Prostate gland (tissue), 2 donors: ENCODE measurements around the gene B9D1. TPM values are rescaled to one million over a fixed set of nuclear protein-coding genes. Genes with fewer than 3 reads are reported as not detected.

Experiments used
- DNase-seq: peaks from one replicate; pipeline ENCODE4 v3.0.0-alpha.2; 2019; ENCODE audit warnings: low spot score
- H3K27ac ChIP-seq, 2 donors: fragments of 200-600 bp; sonication (generic); 2 replicates each; pipeline ENCODE4 v1.5.1; 2017 to 2019
- H3K27me3 ChIP-seq: fragments of 200-600 bp; sonication (generic); replicated peaks from 2 replicates; pipeline ENCODE4 v1.5.1; 2019; ENCODE audit not compliant: insufficient read depth
- H3K36me3 ChIP-seq, 2 donors: fragments of 200-600 bp; sonication (generic); 1 replicate in 1 of 2; 2 replicates in 1 of 2; pipeline versions ENCODE4 v1.5.1 to v1.8.1; 2017 to 2019
- H3K4me1 ChIP-seq: fragments of 200-600 bp; sonication (generic); replicated peaks from 2 replicates; pipeline ENCODE4 v1.5.1; 2019
- H3K4me3 ChIP-seq, 2 donors: fragments of 200-600 bp; sonication (generic); 2 replicates each; pipeline ENCODE4 v1.5.1; 2017 to 2019
- H3K9me3 ChIP-seq: fragments of 200-600 bp; sonication (generic); 2 replicates; pipeline ENCODE4 v1.5.1; 2017
- POLR2A ChIP-seq: fragments of 450-650 bp; IDR thresholded peaks from one replicate; pipeline ENCODE4 v1.6.1; 2016; ENCODE audit warnings: antibody characterized with exemption, mild to moderate bottlenecking
- POLR2AphosphoS5 ChIP-seq: sonication (generic); formaldehyde crosslinking; IDR thresholded peaks from one replicate; pipeline ENCODE4 v1.6.1; 2017; ENCODE audit warnings: antibody characterized with exemption
- WGBS: methylation state at CpG from one replicate; pipeline ENCODE4 v1.1.5; 2018; 5-methylcytosine and 5-hydroxymethylcytosine counted together
- intact Hi-C: fragments of 100-400 bp; cut with DNase I; formaldehyde crosslinking; loops from one replicate; pipeline ENCODE4 v1.14.2; 2022
- total RNA-seq, 2 donors: library from RNA; depleted of rRNA; stranded (reverse); fragments of >200 nt; gene quantifications; one replicate each; pipeline ENCODE4 v1.1.0, GENCODE V29; 2016
- TF ChIP-seq, protein P1 (sequence below), 4 experiments: fragments of 200-600 bp in 2 of 4; fragments of 450-650 bp in 2 of 4; sonication (generic) in 2 of 4; IDR thresholded peaks; 1 replicate in 3 of 4; 2 replicates in 1 of 4; pipeline ENCODE4 v1.5.1; 2016 to 2019; ENCODE audit warnings: antibody characterized with exemption in 4 of 4, mild to moderate bottlenecking in 2 of 4, moderate library complexity in 2 of 4

Gene B9D1
- total RNA-seq, 2 donors from 2014 or later = 15.7 to 28.8 TPM

GRCh38 chr17:19332371-19333131 is 30.0 kb downstream of the B9D1 start:
- no peaks in the 10 kb centered on the region for H3K4me1 ChIP-seq
- no peak for TF ChIP-seq POLR2AphosphoS5
- H3K36me3 ChIP-seq = no peaks in the 10 kb centered on the region
- DNase-seq = no peak
- no peak overlapping the region for H3K4me3 ChIP-seq
- WGBS = 67% methylated on average over 6 of the region's 6 CpGs
- H3K9me3 ChIP-seq = no peaks in the 10 kb centered on the region
- no peaks in the 10 kb centered on the region for H3K27me3 ChIP-seq
- no peak overlapping the region for H3K27ac ChIP-seq
- intact Hi-C loops = no loop called here

DNA sequence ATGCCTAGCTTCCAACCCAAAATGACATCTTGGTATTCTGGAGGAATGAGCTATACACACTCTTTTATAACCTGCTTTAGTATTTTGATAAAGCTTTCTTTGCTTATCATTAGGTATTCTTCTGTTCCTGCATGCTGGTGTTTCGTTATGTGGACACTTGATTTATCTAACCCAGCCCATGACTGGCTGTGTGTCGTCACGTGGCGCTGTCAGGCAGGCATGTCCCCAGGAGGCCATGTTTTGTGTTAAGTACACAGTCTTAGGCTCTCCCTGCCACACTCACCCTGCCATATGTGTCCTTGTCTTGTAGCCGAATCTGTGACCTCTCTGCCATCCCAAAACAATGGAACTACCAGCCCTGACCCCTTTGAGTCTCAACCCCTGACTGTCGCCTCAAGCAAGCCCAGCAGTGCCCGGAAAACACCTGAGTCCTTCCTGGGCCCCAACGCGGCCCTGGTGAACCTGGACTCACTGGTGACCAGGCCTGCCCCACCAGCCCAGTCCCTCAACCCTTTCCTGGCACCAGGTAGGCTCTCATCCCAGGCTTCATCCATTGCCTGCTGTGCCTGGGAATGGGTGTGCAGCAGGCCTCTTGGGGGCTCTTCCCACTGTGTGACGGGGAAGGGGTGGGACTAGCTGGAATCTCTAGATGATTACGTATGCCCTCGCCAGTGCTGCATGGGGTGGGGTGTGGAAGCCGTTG is 30.8 kb downstream of the B9D1 start:
- DNase-seq = no peak
- Histone ChIP-seq H3K4me3 (no peak overlapping the region), H3K27me3 (no peaks in the 10 kb centered on the region), H3K27ac (no peak overlapping the region), H3K9me3 (no peaks in the 10 kb centered on the region), H3K36me3 (no peaks in the 10 kb centered on the region), H3K4me1 (no peaks in the 10 kb centered on the region)
- WGBS = 90% methylated on average over 13 of the region's 13 CpGs
- intact Hi-C loops = no loop called here
- TF ChIP-seq POLR2A (no peak), POLR2AphosphoS5 (no peak)
- TF ChIP-seq, protein P1, sequence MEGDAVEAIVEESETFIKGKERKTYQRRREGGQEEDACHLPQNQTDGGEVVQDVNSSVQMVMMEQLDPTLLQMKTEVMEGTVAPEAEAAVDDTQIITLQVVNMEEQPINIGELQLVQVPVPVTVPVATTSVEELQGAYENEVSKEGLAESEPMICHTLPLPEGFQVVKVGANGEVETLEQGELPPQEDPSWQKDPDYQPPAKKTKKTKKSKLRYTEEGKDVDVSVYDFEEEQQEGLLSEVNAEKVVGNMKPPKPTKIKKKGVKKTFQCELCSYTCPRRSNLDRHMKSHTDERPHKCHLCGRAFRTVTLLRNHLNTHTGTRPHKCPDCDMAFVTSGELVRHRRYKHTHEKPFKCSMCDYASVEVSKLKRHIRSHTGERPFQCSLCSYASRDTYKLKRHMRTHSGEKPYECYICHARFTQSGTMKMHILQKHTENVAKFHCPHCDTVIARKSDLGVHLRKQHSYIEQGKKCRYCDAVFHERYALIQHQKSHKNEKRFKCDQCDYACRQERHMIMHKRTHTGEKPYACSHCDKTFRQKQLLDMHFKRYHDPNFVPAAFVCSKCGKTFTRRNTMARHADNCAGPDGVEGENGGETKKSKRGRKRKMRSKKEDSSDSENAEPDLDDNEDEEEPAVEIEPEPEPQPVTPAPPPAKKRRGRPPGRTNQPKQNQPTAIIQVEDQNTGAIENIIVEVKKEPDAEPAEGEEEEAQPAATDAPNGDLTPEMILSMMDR (IDR thresholded peaks at IDR 0.05) = no peak

- TF ChIP-seq, protein P1 (IDR thresholded peaks at IDR 0.05) = no peak
- TF ChIP-seq POLR2A (no peak), POLR2AphosphoS5 (no peak)
- Histone ChIP-seq H3K4me1 (no peaks in the 10 kb centered on the region), H3K27me3 (no peaks in the 10 kb centered on the region), H3K27ac (no peak overlapping the region), H3K36me3 (no peaks in the 10 kb centered on the region), H3K4me3 (no peak overlapping the region), H3K9me3 (no peaks in the 10 kb centered on the region)
- WGBS = 59% methylated on average over 4 of the region's 4 CpGs
- no peak for DNase-seq
- intact Hi-C loops = no loop called here
These were observed 31.4 kb downstream of the B9D1 start for GRCh38 chr17:19331134-19331533.

DNA sequence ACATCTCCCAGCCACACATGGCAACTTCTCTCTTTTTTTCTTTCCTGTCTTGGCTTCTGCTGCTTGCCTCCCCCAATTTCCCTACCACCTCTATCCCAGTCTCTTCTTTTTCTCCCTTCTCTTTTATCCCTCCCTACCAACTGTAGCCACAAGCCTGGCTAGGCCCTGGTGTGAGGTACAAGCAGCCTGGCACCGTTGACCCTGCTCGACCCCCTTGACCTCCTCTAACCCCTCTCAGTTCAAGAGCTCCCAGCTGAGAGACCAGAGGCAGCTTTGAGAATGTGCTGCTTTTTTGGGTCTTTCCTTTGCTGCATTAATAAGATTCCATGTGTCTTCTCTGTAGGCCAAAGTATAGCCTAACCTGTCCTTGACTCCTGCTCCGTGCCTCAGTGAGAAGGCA is 32.3 kb downstream of the B9D1 start:
- Histone ChIP-seq H3K27me3 (no peaks in the 10 kb centered on the region), H3K36me3 (no peaks in the 10 kb centered on the region), H3K4me1 (no peaks in the 10 kb centered on the region), H3K9me3 (no peaks in the 10 kb centered on the region), H3K27ac (no peak overlapping the region), H3K4me3 (no peak overlapping the region)
- 72% methylated on average over 3 of the region's 3 CpGs for WGBS
- intact Hi-C loops = no loop called here
- DNase-seq = no peak
- TF ChIP-seq POLR2A (no peak), POLR2AphosphoS5 (no peak)
- TF ChIP-seq, protein P1 (IDR thresholded peaks at IDR 0.05) = no peak

- Histone ChIP-seq H3K4me3 (no peak overlapping the region), H3K9me3 (no peaks in the 10 kb centered on the region), H3K4me1 (no peaks in the 10 kb centered on the region), H3K36me3 (no peaks in the 10 kb centered on the region), H3K27me3 (no peaks in the 10 kb centered on the region), H3K27ac (no peak overlapping the region)
- intact Hi-C loops = no loop called here
- TF ChIP-seq, protein P1 (IDR thresholded peaks at IDR 0.05) = no peak
- TF ChIP-seq POLR2AphosphoS5 = no peak
- no peak for TF ChIP-seq POLR2A
- WGBS = 95% methylated on average over 2 of the region's 2 CpGs
- DNase-seq = no peak
These were observed 32.7 kb downstream of the B9D1 start for GRCh38 chr17:19329839-19330238.
